Measurements from ENCODE around the gene FAM98B. TPM values are rescaled to one million over a fixed set of nuclear protein-coding genes. Genes with fewer than 3 reads are reported as not detected.

The FAM98B gene
- total and polyA plus RNA-seq, 2 of the 8 experiments (the other 6 are each of a cell fraction or from before 2014, with no cell fraction given): 5.9 to 48.4 TPM

DNA sequence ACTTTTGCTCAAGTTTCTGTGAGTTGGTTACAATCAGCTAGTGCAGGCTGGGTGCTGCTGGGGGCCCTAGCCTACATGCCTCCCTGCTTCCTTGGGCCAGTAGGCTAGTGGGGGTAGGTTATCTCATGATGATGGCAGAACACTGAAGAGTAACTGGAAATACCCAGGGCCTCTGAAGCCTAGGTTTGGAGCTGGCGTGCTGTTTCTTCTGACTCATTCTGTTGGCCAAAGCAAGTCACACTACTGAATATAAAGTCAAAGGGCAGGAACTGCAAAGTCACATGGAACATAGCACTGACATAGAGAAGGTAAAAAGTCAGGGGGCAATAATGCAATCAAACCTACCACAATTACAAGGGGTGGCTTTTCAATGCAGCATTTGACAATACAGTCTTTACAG is 76.2 kb downstream of the FAM98B start:
- H3K14ac ChIP-seq (ENCODE audit: insufficient read length): no peak overlapping the region
- H3K9ac ChIP-seq (replicated peaks in 1 of 4; ENCODE audit: extremely low read depth in 1 of 4, low read depth in 3 of 4, low read length in 3 of 4): no peak overlapping the region
- no peak overlapping the region for H2BK20ac ChIP-seq (ENCODE audit: low read length)
- POLR2A ChIA-PET (ENCODE audit: partially characterized antibody): interaction anchor here (1.2 kb wide), 1 partner anchor 34 kb away, joined by 3 read pairs; no protein-coding TSS in a partner anchor
- FAIRE-seq: no peak
- TF ChIP-seq CBX8 (IDR thresholded peaks at IDR 0.05; ENCODE audit: borderline replicate concordance, low read depth, low read length) (no peak), RXRA (IDR thresholded peaks at IDR 0.05; ENCODE audit: insufficient read depth, low read depth, low read length) (no peak), KDM4A (IDR thresholded peaks at IDR 0.05; ENCODE audit: low read depth, low read length, severe bottlenecking) (no peak), TAF7 (optimal IDR thresholded peaks at IDR 0.05; ENCODE audit: borderline replicate concordance, low read depth, low read length) (no peak), TAF1 (IDR thresholded peaks at IDR 0.05; ENCODE audit: low read depth, low read length) (no peak), SRF (IDR thresholded peaks at IDR 0.05; ENCODE audit: low read depth, low read length) (no peak), CHD1 (IDR thresholded peaks at IDR 0.05; ENCODE audit: low read depth, low read length) (no peak), TCF12 (IDR thresholded peaks at IDR 0.05; ENCODE audit: low read depth, low read length) (no peak)
- no peaks in the 10 kb centered on the region for H4K20me1 ChIP-seq (replicated peaks in 1 of 2; ENCODE audit: control insufficient read depth in 1 of 2, insufficient read depth in 2 of 2, low read length in 2 of 2)
- H3K9me3 ChIP-seq (ENCODE audit: insufficient read depth in 2 of 2, low read depth in 1 of 2, low read length in 1 of 2): no peaks in the 10 kb centered on the region
- no peak overlapping the region for H4K91ac ChIP-seq (replicated peaks; ENCODE audit: insufficient read length, low read length)
- no peaks in the 10 kb centered on the region for H3K23me2 ChIP-seq (ENCODE audit: low read depth, low read length)
- no peak overlapping the region for H2AFZ ChIP-seq (ENCODE audit: low read length)
- WGBS, 2 experiments (ENCODE audit: extremely low coverage in 1 of 2, insufficient coverage in 1 of 2, insufficient read length in 1 of 2, insufficient replicate concordance in 2 of 2, low coverage in 1 of 2, low lambda C conversion rate in 2 of 2, missing lambda C conversion rate in 1 of 2): 76% methylated on average over 1 of the region's 1 CpG; no CpG with 5 or more reads in 1 of the 2 experiments
- CTCF ChIA-PET (ENCODE audit: partially characterized antibody): interaction anchor here (1.1 to 1.7 kb wide), 2 partner anchors 37 to 89 kb away, joined by 3 to 4 read pairs; no protein-coding TSS in a partner anchor
- H2AK5ac ChIP-seq (ENCODE audit: low read depth, low read length): no peak overlapping the region
- no peak overlapping the region for H4K8ac ChIP-seq (ENCODE audit: extremely low read depth, insufficient read depth, low read length)
- H3K4me1 ChIP-seq (replicated peaks in 1 of 4; ENCODE audit: control insufficient read depth in 3 of 4, insufficient read depth in 4 of 4, low read length in 3 of 4): peaks cover 0 to 3% (median 0%) of the 10 kb centered on the region in 4 experiments; a peak in 1 of 7 replicates
- H3K27ac ChIP-seq (ENCODE audit: low read depth, low read length): no peak overlapping the region
- no peak overlapping the region for H3K4me2 ChIP-seq (ENCODE audit: insufficient read depth in 1 of 2, low read depth in 2 of 2, low read length in 2 of 2)
- no peak overlapping the region for H2BK12ac ChIP-seq (ENCODE audit: low read depth, low read length)
- no peak overlapping the region for H3K18ac ChIP-seq (ENCODE audit: extremely low read depth, low read length)
- H3K79me2 ChIP-seq (ENCODE audit: control insufficient read depth in 1 of 2, insufficient read depth in 2 of 2, low read length in 2 of 2): no peaks in the 10 kb centered on the region
- no peak for DNase-seq (ENCODE audit: low read depth in 1 of 2, low spot score in 2 of 2)
- H3K27me3 ChIP-seq (replicated peaks in 1 of 4; ENCODE audit: control insufficient read depth in 3 of 4, extremely low read depth in 1 of 4, insufficient read depth in 3 of 4, low read length in 3 of 4): no peaks in the 10 kb centered on the region
- H3K79me1 ChIP-seq (ENCODE audit: low read depth, low read length): no peaks in the 10 kb centered on the region
- H3K4me3 ChIP-seq (ENCODE audit: extremely low read depth in 1 of 4, insufficient read depth in 2 of 4, low read depth in 3 of 4, low read length in 4 of 4): no peak overlapping the region
- H2BK15ac ChIP-seq (ENCODE audit: low read length): no peak overlapping the region
- H3K56ac ChIP-seq (replicated peaks; ENCODE audit: insufficient read length, low read depth, low read length): no peak overlapping the region
- H3K23ac ChIP-seq (ENCODE audit: insufficient read length): no peak overlapping the region
- H4K5ac ChIP-seq (ENCODE audit: insufficient read length, low read depth, low read length): no peak overlapping the region
- H3K4ac ChIP-seq (replicated peaks; ENCODE audit: insufficient read length, low read depth, low read length): no peak overlapping the region
- H3K36me3 ChIP-seq (ENCODE audit: control insufficient read depth in 2 of 4, insufficient read depth in 4 of 4, low read length in 3 of 4): no peaks in the 10 kb centered on the region
- H2BK5ac ChIP-seq (ENCODE audit: low read depth, low read length): no peak overlapping the region
- H2BK120ac ChIP-seq (replicated peaks; ENCODE audit: low read depth, low read length): no peak overlapping the region
